Uterus (tissue), 4 donors: ENCODE measurements around the gene TGFBR3L. TPM values are rescaled to one million over a fixed set of nuclear protein-coding genes. Genes with fewer than 3 reads are reported as not detected.

Experiments used
- DNase-seq, 2 donors: peaks; one replicate each; pipeline ENCODE4 v3.0.0-alpha.2; 2019 to 2020
- H3K27ac ChIP-seq, 2 donors: fragments of 200-600 bp; sonication (generic); 1 replicate in 1 of 2; 2 replicates in 1 of 2; pipeline ENCODE4 v1.5.1; 2016 to 2018
- H3K27me3 ChIP-seq, 2 donors: fragments of 200-600 bp; sonication (generic); one replicate each; pipeline ENCODE4 v1.5.1; 2018 to 2019; ENCODE audit warnings: control low read depth in 1 of 2
- H3K36me3 ChIP-seq, 2 donors: fragments of 200-600 bp; sonication (generic); one replicate each; pipeline ENCODE4 v1.5.1; 2019; ENCODE audit warnings: control low read depth in 1 of 2
- H3K4me1 ChIP-seq, 2 donors: fragments of 200-600 bp; sonication (generic); one replicate each; pipeline ENCODE4 v1.5.1; 2018 to 2019; ENCODE audit warnings: control low read depth in 1 of 2
- H3K4me3 ChIP-seq, 2 donors: fragments of 200-600 bp; sonication (generic); 1 replicate in 1 of 2; 2 replicates in 1 of 2; pipeline ENCODE4 v1.5.1; 2018 to 2019; ENCODE audit warnings: mild to moderate bottlenecking in 1 of 2
- H3K9me3 ChIP-seq, 2 donors: fragments of 200-600 bp; sonication (generic); one replicate each; pipeline ENCODE4 v1.5.1; 2019; ENCODE audit warnings: control low read depth in 1 of 2
- POLR2A ChIP-seq, 2 donors: fragments of 450-650 bp; IDR thresholded peaks; one replicate each; pipeline ENCODE4 v1.6.1; 2016; ENCODE audit warnings: antibody characterized with exemption in 2 of 2, mild to moderate bottlenecking in 1 of 2, moderate library complexity in 1 of 2
- intact Hi-C: fragments of 100-400 bp; cut with DNase I; formaldehyde crosslinking; loops from one replicate; pipeline ENCODE4 v1.15.1; 2023; ENCODE audit warnings: low total_unique reads
- total RNA-seq, 4 donors: library from RNA; depleted of rRNA in 3 of 4; stranded (reverse); fragments of >200 nt in 3 of 4; gene quantifications; one replicate each; pipeline versions ENCODE4 v1.1.0 to v1.2.4, GENCODE V29; 2014 to 2023
- TF ChIP-seq, protein P1 (sequence below), 4 experiments: fragments of 200-600 bp in 2 of 4; fragments of 450-650 bp in 2 of 4; sonication (generic) in 2 of 4; IDR thresholded peaks; one replicate each; pipeline ENCODE4 v1.5.1; 2016 to 2019; ENCODE audit warnings: antibody characterized with exemption in 4 of 4, mild to moderate bottlenecking in 2 of 4, moderate library complexity in 1 of 4
- donor health status: DM: yes; HTN: yes; CAD: no.

Gene TGFBR3L
- total RNA-seq, 4 donors from 2014 or later: 5.2 TPM; not detected in 3

DNA sequence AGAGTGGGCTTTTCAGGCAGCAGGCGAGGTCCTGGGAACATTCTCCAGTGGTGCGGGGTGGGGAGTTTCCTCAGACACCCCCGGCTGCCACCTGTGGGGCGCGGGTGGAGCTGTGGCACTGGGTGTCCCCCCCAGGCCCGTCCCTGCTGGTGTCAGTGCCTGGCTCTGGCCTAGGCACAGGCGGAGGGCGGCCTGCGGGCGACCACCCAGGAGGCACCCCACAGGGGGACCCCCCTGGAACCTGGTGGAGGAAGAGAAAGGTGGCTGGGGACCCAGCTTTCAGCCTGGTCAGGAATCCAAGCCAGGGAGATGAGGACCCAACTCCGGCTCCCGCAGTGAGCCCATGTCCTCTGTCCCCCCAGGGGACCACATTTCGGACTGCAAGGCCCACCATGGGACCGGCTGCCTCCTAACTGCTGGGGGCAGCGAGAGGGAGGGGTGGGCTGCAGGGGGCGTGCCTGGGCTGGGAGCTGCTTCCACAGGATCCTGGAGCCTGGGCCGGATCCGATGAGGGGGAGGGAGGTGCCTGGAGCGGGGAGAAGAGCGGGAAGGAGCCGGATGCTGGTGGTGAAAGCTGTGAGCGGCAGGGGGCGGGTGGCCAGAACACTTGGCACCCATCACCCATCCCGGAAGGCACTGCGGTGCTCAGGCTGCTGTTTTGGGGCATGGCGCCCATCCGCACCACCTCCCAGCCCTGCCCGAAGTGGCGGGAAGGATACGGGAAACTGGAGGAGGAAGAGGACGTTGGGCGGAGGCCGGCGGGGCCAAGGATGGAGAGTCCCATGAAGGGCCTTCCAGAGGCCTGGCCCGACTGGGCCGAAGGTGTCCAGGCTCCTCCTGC is 16.8 kb downstream of the TGFBR3L start:
- no peak overlapping the region for H3K4me3 ChIP-seq
- peak in 1 of 2 donors; percentile 46 for DNase-seq
- H3K27ac ChIP-seq: peak overlapping the region; percentile 97 to 99
- H3K4me1 ChIP-seq: peaks cover 8 to 46% of the 10 kb centered on the region in 2 donors
- no peaks in the 10 kb centered on the region for H3K36me3 ChIP-seq
- TF ChIP-seq, protein P1, sequence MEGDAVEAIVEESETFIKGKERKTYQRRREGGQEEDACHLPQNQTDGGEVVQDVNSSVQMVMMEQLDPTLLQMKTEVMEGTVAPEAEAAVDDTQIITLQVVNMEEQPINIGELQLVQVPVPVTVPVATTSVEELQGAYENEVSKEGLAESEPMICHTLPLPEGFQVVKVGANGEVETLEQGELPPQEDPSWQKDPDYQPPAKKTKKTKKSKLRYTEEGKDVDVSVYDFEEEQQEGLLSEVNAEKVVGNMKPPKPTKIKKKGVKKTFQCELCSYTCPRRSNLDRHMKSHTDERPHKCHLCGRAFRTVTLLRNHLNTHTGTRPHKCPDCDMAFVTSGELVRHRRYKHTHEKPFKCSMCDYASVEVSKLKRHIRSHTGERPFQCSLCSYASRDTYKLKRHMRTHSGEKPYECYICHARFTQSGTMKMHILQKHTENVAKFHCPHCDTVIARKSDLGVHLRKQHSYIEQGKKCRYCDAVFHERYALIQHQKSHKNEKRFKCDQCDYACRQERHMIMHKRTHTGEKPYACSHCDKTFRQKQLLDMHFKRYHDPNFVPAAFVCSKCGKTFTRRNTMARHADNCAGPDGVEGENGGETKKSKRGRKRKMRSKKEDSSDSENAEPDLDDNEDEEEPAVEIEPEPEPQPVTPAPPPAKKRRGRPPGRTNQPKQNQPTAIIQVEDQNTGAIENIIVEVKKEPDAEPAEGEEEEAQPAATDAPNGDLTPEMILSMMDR (IDR thresholded peaks at IDR 0.05): no peak
- no peak for TF ChIP-seq POLR2A (IDR thresholded peaks at IDR 0.05)
- intact Hi-C loops: no loop called here
- no peaks in the 10 kb centered on the region for H3K9me3 ChIP-seq
- no peaks in the 10 kb centered on the region for H3K27me3 ChIP-seq

DNA sequence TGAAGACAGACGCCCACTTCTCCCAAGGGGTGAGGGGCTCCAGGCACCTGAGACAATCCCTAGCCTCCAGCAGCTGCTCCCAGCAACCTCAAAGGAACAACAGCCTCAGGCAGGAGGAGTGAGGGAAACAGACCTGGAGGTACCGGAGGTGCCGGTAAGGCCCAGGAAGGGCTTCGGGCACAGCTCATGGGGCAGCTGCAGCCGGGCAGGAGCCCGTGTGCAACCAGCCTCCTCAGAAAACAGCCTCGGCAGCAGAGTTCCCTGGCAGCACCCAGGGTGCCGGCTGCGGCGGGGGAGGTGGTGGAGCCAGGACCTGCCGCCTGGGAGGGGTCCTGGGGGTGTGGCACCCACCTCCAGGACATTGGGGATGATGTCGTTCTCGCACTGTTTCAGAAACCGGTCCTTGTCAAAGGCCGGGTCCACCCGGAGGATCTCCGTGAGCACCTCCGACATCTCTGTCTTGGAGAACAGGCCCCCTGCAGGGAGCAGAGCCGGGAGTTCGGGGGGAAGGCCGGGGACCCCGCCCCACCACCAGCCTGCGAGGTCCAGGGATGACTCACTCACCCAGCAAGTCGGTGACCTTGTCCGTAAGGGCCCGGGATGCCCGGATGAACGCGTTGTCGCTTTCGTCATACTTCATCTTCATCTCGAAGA is 17.8 kb downstream of the TGFBR3L start:
- intact Hi-C loops: no loop called here
- Histone ChIP-seq H3K27me3 (no peaks in the 10 kb centered on the region), H3K27ac (peak overlapping the region; percentile 97 to 99), H3K4me1 (peaks cover 7 to 38% of the 10 kb centered on the region in 2 donors), H3K4me3 (no peak overlapping the region), H3K36me3 (no peaks in the 10 kb centered on the region), H3K9me3 (no peaks in the 10 kb centered on the region)
- TF ChIP-seq, protein P1 (IDR thresholded peaks at IDR 0.05): no peak
- TF ChIP-seq POLR2A (IDR thresholded peaks at IDR 0.05): no peak
- no peak for DNase-seq

DNA sequence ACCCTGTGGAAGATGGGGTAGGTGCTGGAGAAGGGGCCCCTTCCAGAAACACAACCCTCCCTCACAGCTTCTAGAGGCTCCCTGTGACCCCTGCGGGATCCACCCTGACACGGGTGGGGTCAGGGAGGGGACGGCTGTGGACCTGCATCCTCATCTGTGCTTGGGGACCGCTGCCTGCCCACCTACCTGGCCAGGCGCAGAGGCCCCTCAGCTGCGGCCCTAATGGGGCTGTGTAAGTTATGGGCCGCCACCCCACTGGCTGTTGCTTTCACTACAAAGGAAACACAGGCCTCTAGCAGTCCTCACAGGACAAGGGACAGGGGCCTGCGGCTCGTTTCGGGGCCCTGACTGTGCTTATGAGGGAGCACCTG is 18.3 kb downstream of the TGFBR3L start:
- Histone ChIP-seq H3K4me1 (peaks cover 2 to 33% of the 10 kb centered on the region in 2 donors), H3K9me3 (no peaks in the 10 kb centered on the region), H3K27me3 (no peaks in the 10 kb centered on the region), H3K27ac (peak overlapping the region in 1 of 2 donors; percentile 26), H3K36me3 (no peaks in the 10 kb centered on the region), H3K4me3 (no peak overlapping the region)
- intact Hi-C loops: no loop called here
- DNase-seq: no peak
- TF ChIP-seq, protein P1 (IDR thresholded peaks at IDR 0.05): no peak
- no peak for TF ChIP-seq POLR2A (IDR thresholded peaks at IDR 0.05)

DNA sequence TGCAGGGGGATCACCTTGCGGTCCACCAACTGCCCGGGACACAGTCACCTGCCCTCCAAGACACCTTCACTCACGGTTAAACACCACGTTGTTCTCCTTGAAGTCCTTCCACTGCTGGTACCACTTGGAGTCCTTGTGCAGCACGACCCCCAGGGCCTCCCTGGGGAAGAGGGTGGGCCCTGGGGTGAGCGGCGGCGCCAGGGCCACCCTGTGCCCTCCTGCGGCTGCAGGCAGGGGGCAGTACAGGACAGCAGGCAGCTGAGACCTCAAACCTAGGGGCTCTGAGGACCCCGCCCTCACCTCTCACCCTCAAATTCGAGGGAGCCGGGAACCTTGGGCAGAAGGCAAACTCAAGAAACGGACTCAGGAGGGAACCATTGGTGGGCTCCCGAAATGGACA is 18.8 kb downstream of the TGFBR3L start:
- Histone ChIP-seq H3K4me1 (peaks cover 0 to 28% of the 10 kb centered on the region in 2 donors), H3K36me3 (no peaks in the 10 kb centered on the region)

More for the DNA sequence above, 18.8 kb downstream of the TGFBR3L start:
- Histone ChIP-seq H3K27me3 (no peaks in the 10 kb centered on the region), H3K9me3 (no peaks in the 10 kb centered on the region), H3K27ac (peak overlapping the region in 1 of 2 donors; percentile 26), H3K4me3 (no peak overlapping the region)
- TF ChIP-seq POLR2A (IDR thresholded peaks at IDR 0.05): no peak
- TF ChIP-seq, protein P1 (IDR thresholded peaks at IDR 0.05): no peak
- no peak for DNase-seq
- intact Hi-C loops: no loop called here
